AG04450 (cell line): Measurements from ENCODE around the gene IL1RAPL1. TPM values are rescaled to one million over a fixed set of nuclear protein-coding genes. Genes with fewer than 3 reads are reported as not detected.

Experiments used
- CTCF ChIA-PET: fragments of 300-600, 350-600 bp; formaldehyde crosslinking; extraction: SDS; loops from one replicate; lab custom pipeline; 2022; ENCODE audit warnings: antibody characterized with exemption, inconsistent platforms; lab: Charles Lee
- POLR2A ChIA-PET: fragments of 350-600 bp; formaldehyde crosslinking; extraction: SDS; loops from one replicate; lab custom pipeline; 2021; ENCODE audit warnings: antibody characterized with exemption, inconsistent platforms; lab: Yijun Ruan, JAX
- DNase-seq: peaks from one replicate; pipeline ENCODE4 v3.0.0-alpha.2; 2011; ENCODE audit warnings: low read depth, low spot score
- H3K27ac ChIP-seq: one replicate; pipeline ENCODE4 v1.5.1; 2012; ENCODE audit warnings: low read depth, low read length, control low read depth
- H3K27me3 ChIP-seq: one replicate; pipeline ENCODE4 v1.6.0; 2012; ENCODE audit warnings: low read length; ENCODE audit not compliant: control insufficient read depth, insufficient read depth
- H3K4me3 ChIP-seq: 2 replicates; pipeline ENCODE4 v1.5.1; 2011; ENCODE audit warnings: mild to moderate bottlenecking, low read depth, low read length, control low read depth
- H3K9me3 ChIP-seq: 2 replicates; pipeline ENCODE4 v1.5.1; 2012; ENCODE audit warnings: low read length; ENCODE audit not compliant: control insufficient read depth, insufficient read depth
- polyA plus RNA-seq: library from polyadenylated mRNA; depleted of rRNA; stranded (reverse); fragments of >200 nt; gene quantifications from 2 replicates; pipeline ENCODE4 v1.2.3, GENCODE V29; 2011
- TF ChIP-seq, protein P1 (sequence below): IDR thresholded peaks from 2 replicates; pipeline ENCODE4 v1.5.1; 2011; ENCODE audit warnings: low read depth, low read length, control low read depth, inconsistent platforms

The IL1RAPL1 gene
- polyA plus RNA-seq, 1 experiment, result 0.93 TPM

GRCh38 chrX:29553542-29553941 is 966.3 kb downstream of the IL1RAPL1 start:
- ChIA-PET POLR2A (no interaction called here), CTCF (no interaction called here)
- Histone ChIP-seq H3K9me3 (no peaks in the 10 kb centered on the region), H3K27ac (no peak overlapping the region), H3K27me3 (no peaks in the 10 kb centered on the region), H3K4me3 (no peak overlapping the region)
- DNase-seq, result no peak
- TF ChIP-seq, protein P1, sequence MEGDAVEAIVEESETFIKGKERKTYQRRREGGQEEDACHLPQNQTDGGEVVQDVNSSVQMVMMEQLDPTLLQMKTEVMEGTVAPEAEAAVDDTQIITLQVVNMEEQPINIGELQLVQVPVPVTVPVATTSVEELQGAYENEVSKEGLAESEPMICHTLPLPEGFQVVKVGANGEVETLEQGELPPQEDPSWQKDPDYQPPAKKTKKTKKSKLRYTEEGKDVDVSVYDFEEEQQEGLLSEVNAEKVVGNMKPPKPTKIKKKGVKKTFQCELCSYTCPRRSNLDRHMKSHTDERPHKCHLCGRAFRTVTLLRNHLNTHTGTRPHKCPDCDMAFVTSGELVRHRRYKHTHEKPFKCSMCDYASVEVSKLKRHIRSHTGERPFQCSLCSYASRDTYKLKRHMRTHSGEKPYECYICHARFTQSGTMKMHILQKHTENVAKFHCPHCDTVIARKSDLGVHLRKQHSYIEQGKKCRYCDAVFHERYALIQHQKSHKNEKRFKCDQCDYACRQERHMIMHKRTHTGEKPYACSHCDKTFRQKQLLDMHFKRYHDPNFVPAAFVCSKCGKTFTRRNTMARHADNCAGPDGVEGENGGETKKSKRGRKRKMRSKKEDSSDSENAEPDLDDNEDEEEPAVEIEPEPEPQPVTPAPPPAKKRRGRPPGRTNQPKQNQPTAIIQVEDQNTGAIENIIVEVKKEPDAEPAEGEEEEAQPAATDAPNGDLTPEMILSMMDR, result no peak

GRCh38 chrX:29555465-29556091 is 968.3 kb downstream of the IL1RAPL1 start:
- POLR2A ChIA-PET, result no interaction called here
- no peak overlapping the region for H3K27ac ChIP-seq
- H3K9me3 ChIP-seq, result no peaks in the 10 kb centered on the region
- H3K27me3 ChIP-seq, result no peaks in the 10 kb centered on the region
- DNase-seq, result no peak
- CTCF ChIA-PET, result no interaction called here
- H3K4me3 ChIP-seq, result no peak overlapping the region
- TF ChIP-seq, protein P1, result no peak

- TF ChIP-seq, protein P1, result no peak
- no peak for DNase-seq
- H3K4me3 ChIP-seq, result no peak overlapping the region
- H3K9me3 ChIP-seq, result peaks cover 6% of the 10 kb centered on the region; the same call in 1 of the 2 replicates
- no peaks in the 10 kb centered on the region for H3K27me3 ChIP-seq
- POLR2A ChIA-PET, result no interaction called here
- H3K27ac ChIP-seq, result no peak overlapping the region
- CTCF ChIA-PET, result interaction anchor here (1.0 kb wide), 1 partner anchor 515 kb away, joined by 3 read pairs; no protein-coding TSS in a partner anchor
Measured at GRCh38 chrX:29560065-29560464, 972.8 kb downstream of the IL1RAPL1 start.

DNA sequence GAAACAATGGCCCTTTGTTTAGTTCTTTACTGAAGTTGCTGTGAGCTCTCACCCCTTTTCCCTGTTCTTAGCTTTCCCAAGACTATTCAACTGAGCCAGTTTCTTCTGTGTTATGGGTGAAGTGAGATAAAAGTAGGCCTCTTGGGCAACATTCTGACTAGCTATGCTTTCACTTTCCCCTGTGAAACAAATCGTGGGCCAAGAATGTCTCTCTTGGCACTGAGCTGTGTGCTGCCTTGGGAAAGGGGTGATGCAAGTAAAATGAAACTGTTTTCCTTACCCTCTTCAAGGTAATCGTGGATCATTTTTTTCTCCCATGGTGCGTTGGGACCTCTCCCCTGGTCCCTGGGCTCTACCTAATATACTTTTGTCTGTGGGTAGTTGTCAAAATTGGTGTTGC is 974.2 kb downstream of the IL1RAPL1 start:
- peaks cover 6% of the 10 kb centered on the region; the same call in 1 of the 2 replicates for H3K9me3 ChIP-seq
- H3K4me3 ChIP-seq, result no peak overlapping the region
- DNase-seq, result no peak
- CTCF ChIA-PET, result no interaction called here
- POLR2A ChIA-PET, result no interaction called here
- H3K27ac ChIP-seq, result no peak overlapping the region
- H3K27me3 ChIP-seq, result no peaks in the 10 kb centered on the region
- TF ChIP-seq, protein P1, result no peak

- H3K27ac ChIP-seq, result no peak overlapping the region
- ChIA-PET POLR2A (no interaction called here), CTCF (no interaction called here)
Measured at GRCh38 chrX:29580560-29580959, 993.3 kb downstream of the IL1RAPL1 start.

More at GRCh38 chrX:29580560-29580959, 993.3 kb downstream of the IL1RAPL1 start:
- Histone ChIP-seq H3K27me3 (no peaks in the 10 kb centered on the region), H3K4me3 (no peak overlapping the region), H3K9me3 (no peaks in the 10 kb centered on the region)
- no peak for DNase-seq
- TF ChIP-seq, protein P1, result no peak
